Stimulated activated CD8-positive, alpha-beta memory T cell treated with anti-CD3 and anti-CD28 coated beads, Interleukin-12 subunit alpha, Interleukin-12 subunit beta, amount 100 ng/mL, for 1 hour (primary cell): Measurements from ENCODE around the gene VDR.

Experiments used
- DNase-seq: peaks from one replicate; pipeline ENCODE4 v3.0.0-alpha.2; 2020; ENCODE audit warnings: low read depth

The VDR gene

GRCh38 chr12:47894068-47894467 lies 10.7 kb downstream of the VDR start:
- DNase-seq: no peak

GRCh38 chr12:47892819-47893218 lies 12.0 kb downstream of the VDR start:
- no peak for DNase-seq

- DNase-seq: no peak
These were observed 13.4 kb downstream of the VDR start for GRCh38 chr12:47891356-47891755.

- DNase-seq: no peak
These were observed 15.8 kb downstream of the VDR start for GRCh38 chr12:47889040-47889439.

- DNase-seq: no peak
These were observed 16.5 kb downstream of the VDR start for GRCh38 chr12:47888153-47888819.

GRCh38 chr12:47887529-47887928 lies 17.3 kb downstream of the VDR start:
- DNase-seq: no peak

- DNase-seq: no peak
These were observed 18.1 kb downstream of the VDR start for GRCh38 chr12:47886510-47887240.

- DNase-seq: no peak
These were observed 19.2 kb downstream of the VDR start for GRCh38 chr12:47885566-47885965.

- no peak for DNase-seq
These were observed 19.7 kb downstream of the VDR start for GRCh38 chr12:47885012-47885501.

GRCh38 chr12:47884501-47884900 lies 20.3 kb downstream of the VDR start:
- DNase-seq: no peak

- no peak for DNase-seq
These were observed 21.1 kb downstream of the VDR start for GRCh38 chr12:47883663-47884195.

- no peak for DNase-seq
These were observed 21.8 kb downstream of the VDR start for GRCh38 chr12:47882781-47883546.

- DNase-seq: no peak
These were observed 22.9 kb downstream of the VDR start for GRCh38 chr12:47881826-47882427.

GRCh38 chr12:47881051-47881450 lies 23.7 kb downstream of the VDR start:
- DNase-seq: no peak

GRCh38 chr12:47878918-47879481 lies 25.8 kb downstream of the VDR start:
- no peak for DNase-seq

- DNase-seq: no peak
These were observed 26.4 kb downstream of the VDR start for GRCh38 chr12:47878293-47878917.

GRCh38 chr12:47877081-47877480 lies 27.7 kb downstream of the VDR start:
- DNase-seq: no peak

- DNase-seq: no peak
These were observed 28.3 kb downstream of the VDR start for GRCh38 chr12:47876440-47876960.

GRCh38 chr12:47875746-47876439 lies 28.9 kb downstream of the VDR start:
- no peak for DNase-seq

GRCh38 chr12:47874316-47874715 lies 30.5 kb downstream of the VDR start:
- no peak for DNase-seq
